OCI-LY1 (cell line): ENCODE data around the gene PTPRR.

ENCODE experiments used
- EZH2 ChIP-seq: fragments of 200-600 bp; sonication (generic), shearing (Covaris generic); IDR thresholded peaks from 2 replicates; pipeline ENCODE4 v1.8.0; 2017; ENCODE audit warnings: borderline replicate concordance, mixed run types, mild to moderate bottlenecking, antibody characterized with exemption, low read length, moderate library complexity, mixed read lengths
- TF ChIP-seq, protein P1 (sequence below): fragments of 200-600 bp; sonication (generic), shearing (Covaris generic); IDR thresholded peaks from 2 replicates; pipeline ENCODE4 v1.5.1; 2017; ENCODE audit warnings: mild to moderate bottlenecking, antibody characterized with exemption, low read length, moderate library complexity, mixed read lengths

DNA sequence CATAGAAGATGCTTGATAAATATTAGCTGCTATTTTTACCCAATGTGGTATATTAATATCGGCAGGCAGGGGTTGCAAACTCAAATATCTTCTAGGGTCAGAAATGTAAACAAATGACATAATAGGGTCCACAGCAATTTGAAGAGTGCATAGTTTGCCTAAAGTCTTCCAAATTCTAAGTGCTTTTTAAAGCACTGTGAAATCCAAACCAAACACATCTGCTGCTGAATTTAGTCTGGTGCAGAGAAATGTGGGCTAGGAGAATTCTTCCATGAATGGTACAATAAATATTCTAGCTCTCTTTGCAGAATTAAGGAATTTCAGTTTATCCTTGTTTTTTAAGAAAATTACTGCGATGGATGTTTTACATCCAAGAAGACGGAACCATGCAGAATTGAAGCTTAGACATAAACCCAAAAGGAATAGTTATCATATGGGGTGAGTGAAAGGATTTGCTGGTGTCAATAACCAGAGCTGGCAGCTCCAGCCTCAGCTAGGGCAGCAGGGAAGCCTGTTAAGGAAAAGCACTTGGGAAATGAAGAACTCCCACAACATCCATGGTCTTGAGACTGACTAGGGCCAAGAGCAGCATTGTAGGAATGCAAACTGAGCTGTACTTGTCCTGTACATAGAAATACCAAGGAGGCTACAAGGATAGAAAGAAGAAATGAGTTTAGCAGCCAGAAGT, 65.5 kb downstream of the PTPRR start:
- TF ChIP-seq, protein P1, sequence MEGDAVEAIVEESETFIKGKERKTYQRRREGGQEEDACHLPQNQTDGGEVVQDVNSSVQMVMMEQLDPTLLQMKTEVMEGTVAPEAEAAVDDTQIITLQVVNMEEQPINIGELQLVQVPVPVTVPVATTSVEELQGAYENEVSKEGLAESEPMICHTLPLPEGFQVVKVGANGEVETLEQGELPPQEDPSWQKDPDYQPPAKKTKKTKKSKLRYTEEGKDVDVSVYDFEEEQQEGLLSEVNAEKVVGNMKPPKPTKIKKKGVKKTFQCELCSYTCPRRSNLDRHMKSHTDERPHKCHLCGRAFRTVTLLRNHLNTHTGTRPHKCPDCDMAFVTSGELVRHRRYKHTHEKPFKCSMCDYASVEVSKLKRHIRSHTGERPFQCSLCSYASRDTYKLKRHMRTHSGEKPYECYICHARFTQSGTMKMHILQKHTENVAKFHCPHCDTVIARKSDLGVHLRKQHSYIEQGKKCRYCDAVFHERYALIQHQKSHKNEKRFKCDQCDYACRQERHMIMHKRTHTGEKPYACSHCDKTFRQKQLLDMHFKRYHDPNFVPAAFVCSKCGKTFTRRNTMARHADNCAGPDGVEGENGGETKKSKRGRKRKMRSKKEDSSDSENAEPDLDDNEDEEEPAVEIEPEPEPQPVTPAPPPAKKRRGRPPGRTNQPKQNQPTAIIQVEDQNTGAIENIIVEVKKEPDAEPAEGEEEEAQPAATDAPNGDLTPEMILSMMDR, result no peak
- TF ChIP-seq EZH2, result no peak
